ENCODE measurements around the gene SNU13.

The SNU13 gene

GRCh38 chr22:41656556-41656955, 32.1 kb downstream of the SNU13 start:
- TF ChIP-seq SUZ12 (IDR thresholded peaks at IDR 0.05; ENCODE audit: extremely low read depth, insufficient read depth, insufficient read length) (no peak), YY1 (IDR thresholded peaks at IDR 0.05; ENCODE audit: insufficient read depth, insufficient read length) (no peak), ZNF274 (IDR thresholded peaks at IDR 0.05; ENCODE audit: low read depth, low read length) (no peak)
- H3K4me1 ChIP-seq (ENCODE audit: insufficient read depth, insufficient read length), result no peaks in the 10 kb centered on the region
- DNase-seq (ENCODE audit: low read depth, low spot score), result no peak
- H3K27me3 ChIP-seq (ENCODE audit: insufficient read depth, insufficient read length), result no peaks in the 10 kb centered on the region
- H3K36me3 ChIP-seq (ENCODE audit: insufficient read depth, insufficient read length, low read length), result peaks cover 88% of the 10 kb centered on the region
- H3K9me3 ChIP-seq (ENCODE audit: insufficient read depth, low read length), result no peaks in the 10 kb centered on the region
- no peak overlapping the region for H3K9ac ChIP-seq (ENCODE audit: insufficient read length, low read depth)
- H3K4me3 ChIP-seq (ENCODE audit: insufficient read length, low read depth), result no peak overlapping the region

DNA sequence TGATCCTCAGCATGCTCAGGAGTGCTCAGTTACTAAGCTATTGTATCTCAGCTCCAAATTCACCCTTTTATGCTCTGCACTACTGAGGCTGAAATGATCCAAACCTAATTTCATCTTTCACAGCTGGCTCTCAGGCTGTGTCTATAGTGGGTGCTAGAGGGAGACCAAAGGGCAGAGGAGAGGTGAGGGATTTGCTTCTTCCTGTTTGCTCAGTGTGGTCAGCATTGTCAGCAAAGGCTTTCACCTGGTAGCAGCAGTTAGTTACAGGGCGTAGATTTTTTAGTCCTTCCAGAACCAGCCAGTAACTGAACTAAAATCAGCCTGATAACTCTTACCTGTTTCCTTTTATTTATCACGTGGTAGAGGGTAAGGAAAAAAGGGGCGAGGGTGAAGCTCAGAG, 34.3 kb downstream of the SNU13 start:
- no peak for DNase-seq (ENCODE audit: low read depth, low spot score)
- H3K27me3 ChIP-seq (ENCODE audit: insufficient read depth, insufficient read length), result no peaks in the 10 kb centered on the region
- H3K36me3 ChIP-seq (ENCODE audit: insufficient read depth, insufficient read length, low read length), result peaks cover 83% of the 10 kb centered on the region
- no peak for TF ChIP-seq ZNF274 (IDR thresholded peaks at IDR 0.05; ENCODE audit: low read depth, low read length)
- TF ChIP-seq SUZ12 (IDR thresholded peaks at IDR 0.05; ENCODE audit: extremely low read depth, insufficient read depth, insufficient read length), result no peak
- no peak for TF ChIP-seq YY1 (IDR thresholded peaks at IDR 0.05; ENCODE audit: insufficient read depth, insufficient read length)
- H3K4me3 ChIP-seq (ENCODE audit: insufficient read length, low read depth), result no peak overlapping the region
- H3K4me1 ChIP-seq (ENCODE audit: insufficient read depth, insufficient read length), result no peaks in the 10 kb centered on the region
- H3K9me3 ChIP-seq (ENCODE audit: insufficient read depth, low read length), result no peaks in the 10 kb centered on the region
- H3K9ac ChIP-seq (ENCODE audit: insufficient read length, low read depth), result no peak overlapping the region

DNA sequence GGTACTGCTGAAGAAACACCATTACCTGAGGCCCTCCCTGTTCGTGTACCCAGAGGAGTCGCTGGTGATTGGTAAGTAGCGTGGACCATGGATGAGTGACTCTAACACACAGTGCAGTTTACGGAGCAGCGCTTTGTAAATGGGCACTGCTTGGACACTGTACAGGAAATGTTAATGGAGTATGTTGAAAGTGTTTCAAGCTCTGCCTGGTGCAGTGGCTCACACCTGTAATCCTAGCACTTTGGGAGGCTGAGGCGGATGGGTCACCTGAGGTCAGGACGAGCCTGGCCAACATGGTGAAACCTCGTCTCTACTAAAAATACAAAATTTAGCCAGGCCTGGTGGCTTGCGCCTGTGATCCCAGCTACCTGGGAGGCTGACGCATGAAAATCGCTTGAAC, 37.8 kb downstream of the SNU13 start:
- Histone ChIP-seq H3K9me3 (ENCODE audit: insufficient read depth, low read length) (no peaks in the 10 kb centered on the region), H3K27me3 (ENCODE audit: insufficient read depth, insufficient read length) (no peaks in the 10 kb centered on the region), H3K9ac (ENCODE audit: insufficient read length, low read depth) (no peak overlapping the region), H3K4me3 (ENCODE audit: insufficient read length, low read depth) (no peak overlapping the region), H3K36me3 (ENCODE audit: insufficient read depth, insufficient read length, low read length) (peaks cover 83% of the 10 kb centered on the region), H3K4me1 (ENCODE audit: insufficient read depth, insufficient read length) (no peaks in the 10 kb centered on the region)
- TF ChIP-seq ZNF274 (IDR thresholded peaks at IDR 0.05; ENCODE audit: low read depth, low read length), result no peak
- no peak for TF ChIP-seq YY1 (IDR thresholded peaks at IDR 0.05; ENCODE audit: insufficient read depth, insufficient read length)
- no peak for TF ChIP-seq SUZ12 (IDR thresholded peaks at IDR 0.05; ENCODE audit: extremely low read depth, insufficient read depth, insufficient read length)
- no peak for DNase-seq (ENCODE audit: low read depth, low spot score)

- TF ChIP-seq ZNF274 (IDR thresholded peaks at IDR 0.05; ENCODE audit: low read depth, low read length) (no peak), YY1 (IDR thresholded peaks at IDR 0.05; ENCODE audit: insufficient read depth, insufficient read length) (no peak), SUZ12 (IDR thresholded peaks at IDR 0.05; ENCODE audit: extremely low read depth, insufficient read depth, insufficient read length) (no peak)
Measured at GRCh38 chr22:41650229-41650628, 38.4 kb downstream of the SNU13 start.

DNA sequence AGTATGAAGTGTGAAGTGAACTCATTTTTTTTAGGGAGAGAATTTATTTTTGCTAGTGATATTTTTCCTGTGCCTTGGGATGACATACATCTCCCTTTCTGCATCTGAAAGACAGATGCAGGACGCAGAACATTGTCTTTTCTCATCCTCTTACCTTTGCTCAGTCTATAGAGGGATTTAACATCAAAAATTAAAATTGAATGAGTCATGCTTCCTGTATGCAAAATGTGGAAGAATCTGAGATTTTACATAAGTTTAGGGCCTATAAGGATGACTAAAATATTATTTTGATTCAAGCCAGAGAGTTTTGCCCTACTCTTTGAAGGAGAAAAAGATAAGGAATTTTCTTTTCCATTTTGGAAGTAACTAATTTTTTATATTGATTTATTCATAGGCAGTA, 40.2 kb downstream of the SNU13 start:
- Histone ChIP-seq H3K4me1 (ENCODE audit: insufficient read depth, insufficient read length) (no peaks in the 10 kb centered on the region), H3K4me3 (ENCODE audit: insufficient read length, low read depth) (no peak overlapping the region), H3K36me3 (ENCODE audit: insufficient read depth, insufficient read length, low read length) (peaks cover 77% of the 10 kb centered on the region), H3K9ac (ENCODE audit: insufficient read length, low read depth) (no peak overlapping the region), H3K27me3 (ENCODE audit: insufficient read depth, insufficient read length) (no peaks in the 10 kb centered on the region), H3K9me3 (ENCODE audit: insufficient read depth, low read length) (no peaks in the 10 kb centered on the region)
- TF ChIP-seq YY1 (IDR thresholded peaks at IDR 0.05; ENCODE audit: insufficient read depth, insufficient read length), result no peak
- TF ChIP-seq SUZ12 (IDR thresholded peaks at IDR 0.05; ENCODE audit: extremely low read depth, insufficient read depth, insufficient read length), result no peak
- TF ChIP-seq ZNF274 (IDR thresholded peaks at IDR 0.05; ENCODE audit: low read depth, low read length), result no peak
- DNase-seq (ENCODE audit: low read depth, low spot score), result no peak

More at GRCh38 chr22:41650229-41650628, 38.4 kb downstream of the SNU13 start:
- no peaks in the 10 kb centered on the region for H3K9me3 ChIP-seq (ENCODE audit: insufficient read depth, low read length)
- DNase-seq (ENCODE audit: low read depth, low spot score), result no peak
- H3K4me1 ChIP-seq (ENCODE audit: insufficient read depth, insufficient read length), result no peaks in the 10 kb centered on the region
- H3K9ac ChIP-seq (ENCODE audit: insufficient read length, low read depth), result no peak overlapping the region
- H3K27me3 ChIP-seq (ENCODE audit: insufficient read depth, insufficient read length), result no peaks in the 10 kb centered on the region
- H3K4me3 ChIP-seq (ENCODE audit: insufficient read length, low read depth), result no peak overlapping the region
- peaks cover 85% of the 10 kb centered on the region for H3K36me3 ChIP-seq (ENCODE audit: insufficient read depth, insufficient read length, low read length)

DNA sequence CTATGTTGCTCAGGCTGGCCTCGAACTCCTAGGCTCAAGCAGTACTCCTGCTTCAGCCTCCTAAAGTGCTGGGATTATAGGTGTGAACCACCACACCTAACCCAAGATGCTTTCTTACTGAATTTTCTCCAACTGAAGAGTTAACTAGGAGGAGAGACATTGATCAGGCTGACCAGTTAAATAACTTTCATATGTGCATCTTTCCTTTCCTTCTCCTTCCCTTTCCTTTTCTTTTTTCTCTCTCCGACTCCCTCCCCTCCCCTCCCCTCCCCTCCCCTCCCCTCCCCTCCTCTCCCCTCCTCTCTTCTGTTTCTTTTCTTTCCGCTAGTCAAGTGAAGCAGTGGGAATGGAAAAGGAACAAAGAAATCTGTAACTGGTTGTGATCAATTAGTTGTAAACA, 40.9 kb downstream of the SNU13 start:
- Histone ChIP-seq H3K27me3 (ENCODE audit: insufficient read depth, insufficient read length) (no peaks in the 10 kb centered on the region), H3K9me3 (ENCODE audit: insufficient read depth, low read length) (no peaks in the 10 kb centered on the region), H3K36me3 (ENCODE audit: insufficient read depth, insufficient read length, low read length) (peaks cover 77% of the 10 kb centered on the region), H3K9ac (ENCODE audit: insufficient read length, low read depth) (no peak overlapping the region), H3K4me1 (ENCODE audit: insufficient read depth, insufficient read length) (no peaks in the 10 kb centered on the region), H3K4me3 (ENCODE audit: insufficient read length, low read depth) (no peak overlapping the region)
- DNase-seq (ENCODE audit: low read depth, low spot score), result no peak
- TF ChIP-seq YY1 (IDR thresholded peaks at IDR 0.05; ENCODE audit: insufficient read depth, insufficient read length) (no peak), SUZ12 (IDR thresholded peaks at IDR 0.05; ENCODE audit: extremely low read depth, insufficient read depth, insufficient read length) (no peak), ZNF274 (IDR thresholded peaks at IDR 0.05; ENCODE audit: low read depth, low read length) (no peak)

GRCh38 chr22:41642331-41643110, 46.1 kb downstream of the SNU13 start:
- no peak for DNase-seq (ENCODE audit: low read depth, low spot score)

More at GRCh38 chr22:41642331-41643110, 46.1 kb downstream of the SNU13 start:
- peaks cover 83% of the 10 kb centered on the region for H3K36me3 ChIP-seq (ENCODE audit: insufficient read depth, insufficient read length, low read length)
- H3K9ac ChIP-seq (ENCODE audit: insufficient read length, low read depth), result no peak overlapping the region
- no peaks in the 10 kb centered on the region for H3K9me3 ChIP-seq (ENCODE audit: insufficient read depth, low read length)
- H3K4me1 ChIP-seq (ENCODE audit: insufficient read depth, insufficient read length), result no peaks in the 10 kb centered on the region
- TF ChIP-seq YY1 (IDR thresholded peaks at IDR 0.05; ENCODE audit: insufficient read depth, insufficient read length) (no peak), ZNF274 (IDR thresholded peaks at IDR 0.05; ENCODE audit: low read depth, low read length) (no peak), SUZ12 (IDR thresholded peaks at IDR 0.05; ENCODE audit: extremely low read depth, insufficient read depth, insufficient read length) (no peak)
- no peaks in the 10 kb centered on the region for H3K27me3 ChIP-seq (ENCODE audit: insufficient read depth, insufficient read length)
- no peak overlapping the region for H3K4me3 ChIP-seq (ENCODE audit: insufficient read length, low read depth)
